Upper lobe of left lung (tissue), 4 donors: ENCODE data around the gene TK1.

ENCODE experiments used
- CTCF ChIP-seq, 6 experiments: fragments of 450-650 bp in 4 of 6; fragments of 200-600 bp in 2 of 6; sonication (generic) in 2 of 6; IDR thresholded peaks; one replicate each; pipeline ENCODE4 v1.5.1; 2016 to 2019; ENCODE audit warnings: antibody characterized with exemption in 6 of 6
- POLR2AphosphoS5 ChIP-seq, 2 donors: sonication (generic); formaldehyde crosslinking; IDR thresholded peaks; one replicate each; pipeline ENCODE4 v1.5.1; 2017; ENCODE audit warnings: antibody characterized with exemption in 2 of 2

- peak; percentile 77 to 87 for TF ChIP-seq POLR2AphosphoS5 (IDR thresholded peaks at IDR 0.05)
- TF ChIP-seq CTCF (IDR thresholded peaks at IDR 0.05): peak in 3 of 6 experiments; percentile 25 to 41 (median 34)
These were observed 18.5 kb downstream of the TK1 start, which contains the start of gene SYNGR2 for GRCh38 chr17:78168242-78168902.
